ENCODE measurements around the gene NCKAP5.

The NCKAP5 gene

GRCh38 chr2:133574186-133574585 is 5.9 kb upstream of the NCKAP5 start:
- DNase-seq (ENCODE audit: low read depth) = no peak

GRCh38 chr2:133573491-133574162 is 5.4 kb upstream of the NCKAP5 start:
- no peak for DNase-seq (ENCODE audit: low read depth)

- no peak for DNase-seq (ENCODE audit: low read depth)
Measured at GRCh38 chr2:133571249-133571648, 3.0 kb upstream of the NCKAP5 start.

- no peak for DNase-seq (ENCODE audit: low read depth)
Measured at GRCh38 chr2:133570542-133570941, 2.3 kb upstream of the NCKAP5 start.

GRCh38 chr2:133569286-133569830 is 1.1 kb upstream of the NCKAP5 start:
- DNase-seq (ENCODE audit: low read depth) = no peak

- DNase-seq (ENCODE audit: low read depth) = no peak
Measured at GRCh38 chr2:133568598-133568997, 335 bp upstream of the NCKAP5 start.

GRCh38 chr2:133562558-133562957 is 5.7 kb downstream of the NCKAP5 start:
- DNase-seq (ENCODE audit: low read depth) = no peak

- peak; percentile 80 for DNase-seq (ENCODE audit: low read depth)
Measured at GRCh38 chr2:133561045-133561852, 7.0 kb downstream of the NCKAP5 start.

GRCh38 chr2:133557614-133558013 is 10.6 kb downstream of the NCKAP5 start:
- DNase-seq (ENCODE audit: low read depth) = peak; percentile 49

GRCh38 chr2:133553838-133554408 is 14.3 kb downstream of the NCKAP5 start:
- DNase-seq (ENCODE audit: low read depth) = peak; percentile 36

- DNase-seq (ENCODE audit: low read depth) = peak; percentile 84
Measured at GRCh38 chr2:133553251-133553650, 15.0 kb downstream of the NCKAP5 start.

GRCh38 chr2:133552821-133553220 is 15.4 kb downstream of the NCKAP5 start:
- DNase-seq (ENCODE audit: low read depth) = no peak

GRCh38 chr2:133541797-133542196 is 26.5 kb downstream of the NCKAP5 start:
- DNase-seq (ENCODE audit: low read depth) = no peak

GRCh38 chr2:133541376-133541775 is 26.9 kb downstream of the NCKAP5 start:
- DNase-seq (ENCODE audit: low read depth) = peak; percentile 27

GRCh38 chr2:133532919-133533318 is 35.3 kb downstream of the NCKAP5 start:
- peak; percentile 39 for DNase-seq (ENCODE audit: low read depth)

- DNase-seq (ENCODE audit: low read depth) = no peak
Measured at GRCh38 chr2:133531382-133531781, 36.9 kb downstream of the NCKAP5 start.

GRCh38 chr2:133530645-133531044 is 37.6 kb downstream of the NCKAP5 start:
- DNase-seq (ENCODE audit: low read depth) = no peak

- DNase-seq (ENCODE audit: low read depth) = no peak
Measured at GRCh38 chr2:133526530-133527300, 41.5 kb downstream of the NCKAP5 start.

GRCh38 chr2:133525613-133526529 is 42.4 kb downstream of the NCKAP5 start:
- DNase-seq (ENCODE audit: low read depth) = no peak

- no peak for DNase-seq (ENCODE audit: low read depth)
Measured at GRCh38 chr2:133525090-133525489, 43.2 kb downstream of the NCKAP5 start.

- DNase-seq (ENCODE audit: low read depth) = peak; percentile 62
Measured at GRCh38 chr2:133523406-133523805, 44.9 kb downstream of the NCKAP5 start.
